ENCODE results near the gene CREB5. TPM values are rescaled to one million over a fixed set of nuclear protein-coding genes. Genes with fewer than 3 reads are reported as not detected.
"Not testable (repeated sequence)": the region's sequence is repeated elsewhere in the genome, so short reads cannot be mapped to it uniquely, and the experiment has no call there.

CREB5 gene
- polyA plus RNA-seq, 1 donor: 12.9 TPM

- no peak for DNase-seq
- Histone ChIP-seq H3K9me3 (ENCODE audit: control insufficient read depth, low read depth, low read length) (no peaks in the 10 kb centered on the region), H3K27ac (ENCODE audit: low read length) (no peak overlapping the region), H3K4me3 (ENCODE audit: low read length) (no peak overlapping the region), H3K27me3 (ENCODE audit: control insufficient read depth, insufficient read depth, low read length) (peaks cover 3% of the 10 kb centered on the region), H3K4me1 (ENCODE audit: control insufficient read depth, insufficient read depth, low read length) (no peaks in the 10 kb centered on the region), H3K36me3 (ENCODE audit: control insufficient read depth, insufficient read depth, low read length) (no peaks in the 10 kb centered on the region)
- WGBS (ENCODE audit: insufficient coverage, low lambda C conversion rate): 40% methylated on average over 1 of the region's 6 CpGs
Observed at GRCh38 chr7:28773423-28774145, 361.3 kb downstream of the CREB5 start.

GRCh38 chr7:28774261-28774988 is 362.1 kb downstream of the CREB5 start:
- H3K4me1 ChIP-seq (ENCODE audit: control insufficient read depth, insufficient read depth, low read length): no peaks in the 10 kb centered on the region
- H3K36me3 ChIP-seq (ENCODE audit: control insufficient read depth, insufficient read depth, low read length): no peaks in the 10 kb centered on the region
- no peak overlapping the region for H3K27ac ChIP-seq (ENCODE audit: low read length)
- peaks cover 3% of the 10 kb centered on the region for H3K27me3 ChIP-seq (ENCODE audit: control insufficient read depth, insufficient read depth, low read length)
- H3K4me3 ChIP-seq (ENCODE audit: low read length): no peak overlapping the region
- H3K9me3 ChIP-seq (ENCODE audit: control insufficient read depth, low read depth, low read length): no peaks in the 10 kb centered on the region
- 83% methylated on average over 1 of the region's 4 CpGs for WGBS (ENCODE audit: insufficient coverage, low lambda C conversion rate)
- DNase-seq: no peak

GRCh38 chr7:28776463-28777157 is 364.3 kb downstream of the CREB5 start:
- WGBS (ENCODE audit: insufficient coverage, low lambda C conversion rate): 80% methylated on average over 4 of the region's 4 CpGs
- no peak for DNase-seq
- Histone ChIP-seq H3K27ac (ENCODE audit: low read length) (no peak overlapping the region), H3K4me3 (ENCODE audit: low read length) (no peak overlapping the region), H3K9me3 (ENCODE audit: control insufficient read depth, low read depth, low read length) (no peaks in the 10 kb centered on the region), H3K27me3 (ENCODE audit: control insufficient read depth, insufficient read depth, low read length) (no peaks in the 10 kb centered on the region), H3K4me1 (ENCODE audit: control insufficient read depth, insufficient read depth, low read length) (no peaks in the 10 kb centered on the region), H3K36me3 (ENCODE audit: control insufficient read depth, insufficient read depth, low read length) (no peaks in the 10 kb centered on the region)

GRCh38 chr7:28778786-28779185 is 366.5 kb downstream of the CREB5 start:
- H3K36me3 ChIP-seq (ENCODE audit: control insufficient read depth, insufficient read depth, low read length): no peaks in the 10 kb centered on the region
- no peaks in the 10 kb centered on the region for H3K27me3 ChIP-seq (ENCODE audit: control insufficient read depth, insufficient read depth, low read length)
- no peaks in the 10 kb centered on the region for H3K9me3 ChIP-seq (ENCODE audit: control insufficient read depth, low read depth, low read length)
- H3K27ac ChIP-seq (ENCODE audit: low read length): no peak overlapping the region
- H3K4me1 ChIP-seq (ENCODE audit: control insufficient read depth, insufficient read depth, low read length): no peaks in the 10 kb centered on the region
- 90% methylated on average over 1 of the region's 4 CpGs for WGBS (ENCODE audit: insufficient coverage, low lambda C conversion rate)
- H3K4me3 ChIP-seq (ENCODE audit: low read length): no peak overlapping the region
- no peak for DNase-seq

- DNase-seq: no peak
- Histone ChIP-seq H3K4me3 (ENCODE audit: low read length) (no peak overlapping the region), H3K27ac (ENCODE audit: low read length) (no peak overlapping the region), H3K4me1 (ENCODE audit: control insufficient read depth, insufficient read depth, low read length) (no peaks in the 10 kb centered on the region), H3K36me3 (ENCODE audit: control insufficient read depth, insufficient read depth, low read length) (no peaks in the 10 kb centered on the region), H3K27me3 (ENCODE audit: control insufficient read depth, insufficient read depth, low read length) (no peaks in the 10 kb centered on the region), H3K9me3 (ENCODE audit: control insufficient read depth, low read depth, low read length) (no peaks in the 10 kb centered on the region)
- WGBS (ENCODE audit: insufficient coverage, low lambda C conversion rate): no CpG with 5 or more reads among the region's 6 CpGs
Observed at GRCh38 chr7:28779954-28780353, 367.6 kb downstream of the CREB5 start.

GRCh38 chr7:28782362-28782761 is 370.0 kb downstream of the CREB5 start:
- H3K36me3 ChIP-seq (ENCODE audit: control insufficient read depth, insufficient read depth, low read length): no peaks in the 10 kb centered on the region
- no peak overlapping the region for H3K27ac ChIP-seq (ENCODE audit: low read length)
- no peak for DNase-seq
- H3K4me1 ChIP-seq (ENCODE audit: control insufficient read depth, insufficient read depth, low read length): no peaks in the 10 kb centered on the region
- H3K27me3 ChIP-seq (ENCODE audit: control insufficient read depth, insufficient read depth, low read length): no peaks in the 10 kb centered on the region
- no peaks in the 10 kb centered on the region for H3K9me3 ChIP-seq (ENCODE audit: control insufficient read depth, low read depth, low read length)
- WGBS (ENCODE audit: insufficient coverage, low lambda C conversion rate): 80% methylated on average over 1 of the region's 2 CpGs
- no peak overlapping the region for H3K4me3 ChIP-seq (ENCODE audit: low read length)

- no peak overlapping the region for H3K27ac ChIP-seq (ENCODE audit: low read length)
- no peaks in the 10 kb centered on the region for H3K36me3 ChIP-seq (ENCODE audit: control insufficient read depth, insufficient read depth, low read length)
- H3K9me3 ChIP-seq (ENCODE audit: control insufficient read depth, low read depth, low read length): no peaks in the 10 kb centered on the region
- H3K4me3 ChIP-seq (ENCODE audit: low read length): no peak overlapping the region
- no peak for DNase-seq
- no peaks in the 10 kb centered on the region for H3K4me1 ChIP-seq (ENCODE audit: control insufficient read depth, insufficient read depth, low read length)
- WGBS (ENCODE audit: insufficient coverage, low lambda C conversion rate): 88% methylated on average over 1 of the region's 13 CpGs
- H3K27me3 ChIP-seq (ENCODE audit: control insufficient read depth, insufficient read depth, low read length): no peaks in the 10 kb centered on the region
Observed at GRCh38 chr7:28784171-28784902, 372.0 kb downstream of the CREB5 start.

GRCh38 chr7:28785041-28785995 is 373.0 kb downstream of the CREB5 start:
- Histone ChIP-seq H3K36me3 (ENCODE audit: control insufficient read depth, insufficient read depth, low read length) (no peaks in the 10 kb centered on the region), H3K4me1 (ENCODE audit: control insufficient read depth, insufficient read depth, low read length) (no peaks in the 10 kb centered on the region), H3K27me3 (ENCODE audit: control insufficient read depth, insufficient read depth, low read length) (no peaks in the 10 kb centered on the region), H3K27ac (ENCODE audit: low read length) (no peak overlapping the region), H3K4me3 (ENCODE audit: low read length) (no peak overlapping the region), H3K9me3 (ENCODE audit: control insufficient read depth, low read depth, low read length) (no peaks in the 10 kb centered on the region)
- WGBS (ENCODE audit: insufficient coverage, low lambda C conversion rate): 100% methylated on average over 3 of the region's 14 CpGs
- no peak for DNase-seq

- not testable (repeated sequence) for H3K27ac ChIP-seq (ENCODE audit: low read length)
Observed at GRCh38 chr7:28786156-28786555, 373.8 kb downstream of the CREB5 start.

More at GRCh38 chr7:28786156-28786555, 373.8 kb downstream of the CREB5 start:
- H3K4me1 ChIP-seq (ENCODE audit: control insufficient read depth, insufficient read depth, low read length); H3K27me3 ChIP-seq (ENCODE audit: control insufficient read depth, insufficient read depth, low read length); DNase-seq; H3K36me3 ChIP-seq (ENCODE audit: control insufficient read depth, insufficient read depth, low read length); H3K9me3 ChIP-seq (ENCODE audit: control insufficient read depth, low read depth, low read length); H3K4me3 ChIP-seq (ENCODE audit: low read length): not testable (repeated sequence)
- WGBS (ENCODE audit: insufficient coverage, low lambda C conversion rate): 100% methylated on average over 4 of the region's 5 CpGs

Measured in large intestine (tissue), 3 donors.